Kidney (tissue), 14 donors: ENCODE measurements around the gene SEMA3D. TPM values are rescaled to one million over a fixed set of nuclear protein-coding genes. Genes with fewer than 3 reads are reported as not detected.

Source experiments
- DNase-seq, 5 donors: peaks; one replicate each; pipeline ENCODE4 v3.0.0-alpha.2; 2013 to 2020
- FAIRE-seq: peaks from 2 replicates; lab custom pipeline; 2012; peaks lifted over from hg19 to GRCh38; lab: Jason Lieb, UNC
- H3K27ac ChIP-seq, 2 donors: one replicate each; pipeline ENCODE4 v1.7.0; 2013; ENCODE audit warnings: low read depth in 2 of 2, low read length in 2 of 2, inconsistent platforms in 1 of 2
- H3K27me3 ChIP-seq: one replicate; pipeline ENCODE4 v1.7.1; 2013; ENCODE audit warnings: low read length, inconsistent platforms; ENCODE audit not compliant: control insufficient read depth, insufficient read depth
- H3K36me3 ChIP-seq, 3 donors: one replicate each; pipeline versions ENCODE4 v1.7.0 to v1.7.1; 2013; ENCODE audit warnings: low read length in 3 of 3, control low read depth in 1 of 3, inconsistent platforms in 1 of 3; ENCODE audit not compliant: insufficient read depth in 3 of 3, control insufficient read depth in 2 of 3
- H3K4me1 ChIP-seq, 3 donors: one replicate each; pipeline versions ENCODE4 v1.7.0 to v1.7.1; 2013; ENCODE audit warnings: low read length in 3 of 3, inconsistent platforms in 1 of 3, low read depth in 1 of 3; ENCODE audit not compliant: control insufficient read depth in 2 of 3, insufficient read depth in 2 of 3
- H3K4me3 ChIP-seq, 3 donors: one replicate each; pipeline versions ENCODE4 v1.7.0 to v1.8.1; 2013; ENCODE audit warnings: low read length in 3 of 3, control low read depth in 1 of 3, inconsistent platforms in 1 of 3
- H3K9ac ChIP-seq, 3 donors: one replicate each; pipeline versions ENCODE4 v1.7.0 to v1.7.1; 2013; ENCODE audit warnings: low read length in 3 of 3, control low read depth in 1 of 3, inconsistent platforms in 1 of 3
- H3K9me3 ChIP-seq, 3 donors: one replicate each; pipeline versions ENCODE4 v1.7.0 to v1.7.1; 2013; ENCODE audit warnings: low read length in 3 of 3, control low read depth in 1 of 3, inconsistent platforms in 1 of 3; ENCODE audit not compliant: control insufficient read depth in 2 of 3, insufficient read depth in 1 of 3
- intact Hi-C: fragments of 100-400 bp; cut with DNase I; formaldehyde crosslinking; loops from one replicate; pipeline ENCODE4 v1.11.1; 2022
- polyA plus RNA-seq: library from polyadenylated mRNA; stranded (reverse); fragments of 350-450 nt; fragmentation: Illumina TruSeq; extraction: RNeasy Lipid Tissue Mini Kit (QIAGEN cat#74804); gene quantifications from one replicate; pipeline ENCODE4 v1.2.3, GENCODE V29; 2014; ENCODE audit warnings: low read depth, low replicate concordance; ENCODE audit not compliant: insufficient read depth
- total RNA-seq: library from RNA; stranded (reverse); fragmentation: NEBNext Ultra II Directional; extraction: Animal tissue kit (Norgen Biotek cat#: 25700); gene quantifications from one replicate; pipeline ENCODE4 v1.2.1, GENCODE V29; 2021
- TF ChIP-seq, protein P1 (sequence below): IDR thresholded peaks from 3 replicates; pipeline ENCODE4 v1.5.1; 2012; ENCODE audit warnings: mild to moderate bottlenecking, moderate library complexity, borderline replicate concordance; ENCODE audit not compliant: insufficient read depth; ENCODE audit errors: extremely low read depth
- donor health status: control.
- donor health status: control.
- donor health status: control.
- donor health status: control.
- donor health status: control.
- donor health status: DM: yes; HTN: yes; CAD: no.
- donor health status: Normal renal cell carcinoma (clear cell type).

SEMA3D gene
- total and polyA plus RNA-seq, 2 donors from 2014 or later = 0.82 to 17.5 TPM

- no peak overlapping the region for H3K9ac ChIP-seq
- FAIRE-seq = peak; percentile 95
- peak in 4 of 5 donors; percentile 73 to 90 (median 84) for DNase-seq
- peaks cover 0 to 2% (median 0%) of the 10 kb centered on the region in 3 donors for H3K4me1 ChIP-seq
- no peaks in the 10 kb centered on the region for H3K27me3 ChIP-seq
- intact Hi-C loops = loop anchor here (10.0 kb wide), 1 partner anchor 513 kb away; no protein-coding TSS in a partner anchor
- peak overlapping the region in 1 of 3 donors; percentile 14 for H3K4me3 ChIP-seq
- no peaks in the 10 kb centered on the region for H3K36me3 ChIP-seq
- no peak overlapping the region for H3K27ac ChIP-seq
- TF ChIP-seq, protein P1, sequence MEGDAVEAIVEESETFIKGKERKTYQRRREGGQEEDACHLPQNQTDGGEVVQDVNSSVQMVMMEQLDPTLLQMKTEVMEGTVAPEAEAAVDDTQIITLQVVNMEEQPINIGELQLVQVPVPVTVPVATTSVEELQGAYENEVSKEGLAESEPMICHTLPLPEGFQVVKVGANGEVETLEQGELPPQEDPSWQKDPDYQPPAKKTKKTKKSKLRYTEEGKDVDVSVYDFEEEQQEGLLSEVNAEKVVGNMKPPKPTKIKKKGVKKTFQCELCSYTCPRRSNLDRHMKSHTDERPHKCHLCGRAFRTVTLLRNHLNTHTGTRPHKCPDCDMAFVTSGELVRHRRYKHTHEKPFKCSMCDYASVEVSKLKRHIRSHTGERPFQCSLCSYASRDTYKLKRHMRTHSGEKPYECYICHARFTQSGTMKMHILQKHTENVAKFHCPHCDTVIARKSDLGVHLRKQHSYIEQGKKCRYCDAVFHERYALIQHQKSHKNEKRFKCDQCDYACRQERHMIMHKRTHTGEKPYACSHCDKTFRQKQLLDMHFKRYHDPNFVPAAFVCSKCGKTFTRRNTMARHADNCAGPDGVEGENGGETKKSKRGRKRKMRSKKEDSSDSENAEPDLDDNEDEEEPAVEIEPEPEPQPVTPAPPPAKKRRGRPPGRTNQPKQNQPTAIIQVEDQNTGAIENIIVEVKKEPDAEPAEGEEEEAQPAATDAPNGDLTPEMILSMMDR = peak; percentile 75
- no peaks in the 10 kb centered on the region for H3K9me3 ChIP-seq
Measured at GRCh38 chr7:85041605-85042216, 145.1 kb downstream of the SEMA3D start.

DNA sequence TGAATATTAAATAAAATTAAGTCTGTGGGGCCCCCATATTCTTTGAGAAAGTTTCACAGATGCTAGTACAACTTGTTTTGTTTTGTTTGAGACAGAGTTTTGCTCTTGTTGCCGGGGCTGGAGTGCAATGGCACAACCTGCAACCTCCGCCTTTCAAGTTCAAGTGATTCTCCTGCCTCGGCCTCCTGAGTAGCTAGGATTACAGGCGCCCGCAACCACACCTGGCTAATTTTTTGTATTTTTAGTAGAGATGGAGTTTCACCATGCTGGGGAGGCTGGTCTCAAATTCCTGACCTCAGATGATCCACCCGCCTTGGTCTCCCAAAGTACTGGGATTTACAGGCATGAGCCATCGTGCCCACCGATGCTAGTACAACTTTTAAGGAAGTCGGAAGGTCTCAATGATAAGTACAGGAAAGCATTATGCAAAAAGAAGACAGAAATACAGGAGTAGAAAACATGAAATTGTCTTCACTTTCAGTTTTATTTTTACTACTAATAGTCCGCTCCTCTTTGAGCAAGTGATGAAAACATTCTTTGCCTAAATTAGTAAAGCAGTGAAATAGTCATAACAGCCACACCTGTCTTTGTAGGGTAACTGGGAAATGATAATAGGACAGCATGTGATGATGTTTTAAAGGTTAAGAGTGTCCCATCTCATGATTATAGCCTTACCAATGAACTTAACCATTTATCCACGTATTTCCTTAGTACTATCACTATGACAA is 147.5 kb downstream of the SEMA3D start:
- Histone ChIP-seq H3K9ac (no peak overlapping the region), H3K27me3 (no peaks in the 10 kb centered on the region), H3K36me3 (no peaks in the 10 kb centered on the region), H3K9me3 (no peaks in the 10 kb centered on the region), H3K4me3 (no peak overlapping the region), H3K4me1 (peaks cover 0 to 2% (median 0%) of the 10 kb centered on the region in 3 donors), H3K27ac (no peak overlapping the region)
- DNase-seq (no peak), FAIRE-seq (no peak)
- TF ChIP-seq, protein P1 = no peak
- intact Hi-C loops = no loop called here

- DNase-seq (no peak), FAIRE-seq (no peak)
- Histone ChIP-seq H3K27ac (no peak overlapping the region), H3K4me3 (no peak overlapping the region), H3K9ac (no peak overlapping the region), H3K27me3 (no peaks in the 10 kb centered on the region), H3K36me3 (no peaks in the 10 kb centered on the region), H3K4me1 (peaks cover 0 to 2% (median 0%) of the 10 kb centered on the region in 3 donors), H3K9me3 (no peaks in the 10 kb centered on the region)
- TF ChIP-seq, protein P1 = no peak
- intact Hi-C loops = no loop called here
Measured at GRCh38 chr7:85038466-85038865, 148.4 kb downstream of the SEMA3D start.
